Right lobe of liver (tissue), 6 donors: ENCODE results near the gene ITPR1. TPM values are rescaled to one million over a fixed set of nuclear protein-coding genes. Genes with fewer than 3 reads are reported as not detected.

Experiments
- ATAC-seq, 4 donors: fragments of 200-7000 bp; cut with Tn5 transposase; one replicate each; pipeline ENCODE4 v1.9.1; 2020; ENCODE audit warnings: mild to moderate bottlenecking in 4 of 4, moderate library complexity in 4 of 4
- DNase-seq, 3 donors: peaks; one replicate each; pipeline ENCODE4 v3.0.0-alpha.2; 2020
- H3K27ac ChIP-seq, 3 donors: fragments of 200-600 bp; one replicate each; pipeline ENCODE4 v1.8.0; 2022
- H3K27me3 ChIP-seq, 2 donors: fragments of 200-600 bp; one replicate each; pipeline ENCODE4 v1.8.0; 2022
- H3K36me3 ChIP-seq, 4 donors: fragments of 200-600 bp; sonication (generic) in 1 of 4; one replicate each; pipeline versions ENCODE4 v1.5.1 to v1.8.0; 2017 to 2022; ENCODE audit warnings: control low read depth in 1 of 4
- H3K4me1 ChIP-seq, 4 donors: fragments of 200-600 bp; sonication (generic) in 1 of 4; one replicate each; pipeline versions ENCODE4 v1.5.1 to v1.8.0; 2017 to 2022; ENCODE audit warnings: control low read depth in 1 of 4
- H3K4me3 ChIP-seq, 3 donors: fragments of 200-600 bp; one replicate each; pipeline ENCODE4 v1.8.0; 2022
- H3K9me3 ChIP-seq, 4 donors: fragments of 200-600 bp; sonication (generic) in 1 of 4; one replicate each; pipeline versions ENCODE4 v1.5.1 to v1.8.0; 2017 to 2022; ENCODE audit warnings: control low read depth in 1 of 4
- POLR2A ChIP-seq: fragments of 450-650 bp; IDR thresholded peaks from one replicate; pipeline ENCODE4 v1.6.1; 2017; ENCODE audit warnings: antibody characterized with exemption, mild to moderate bottlenecking
- WGBS: methylation state at CpG from one replicate; pipeline ENCODE4 v1.1.6; 2018; ENCODE audit warnings: low coverage, low lambda C conversion rate; ENCODE audit not compliant: insufficient coverage; ENCODE audit errors: missing lambda C conversion rate; 5-methylcytosine and 5-hydroxymethylcytosine counted together
- intact Hi-C, 2 donors: fragments of 100-400 bp; cut with DNase I; formaldehyde crosslinking; loops; one replicate each; pipeline versions ENCODE4 v1.11.2 to v1.14.1; 2022
- total RNA-seq, 6 experiments: library from RNA; depleted of rRNA in 2 of 6; stranded (reverse); fragments of >200 nt in 2 of 6; fragmentation: NEBNext Ultra II Directional in 3 of 6; extraction: Animal tissue kit (Norgen Biotek cat#: 25700) in 3 of 6; gene quantifications; one replicate each; pipeline versions ENCODE4 v1.1.0 to v1.2.4, GENCODE V29; 2016 to 2023
- TF ChIP-seq, protein P1 (sequence below), 4 donors: fragments of 200-600 bp in 3 of 4; fragments of 450-650 bp in 1 of 4; IDR thresholded peaks; one replicate each; pipeline versions ENCODE4 v1.5.1 to v1.8.0; 2016 to 2022; ENCODE audit warnings: antibody characterized with exemption in 4 of 4, mild to moderate bottlenecking in 2 of 4
- donor health status: DM: no; HTN: yes; CAD: no.
- donor health status: DM: no; HTN: no; CAD: no.
- donor health status: DM: no; HTN: no; CAD: no.
- donor health status: DM: no; HTN: yes; CAD: no.
- donor health status: DM: no; HTN: yes; CAD: no.

The ITPR1 gene
- total RNA-seq, 6 experiments from 2014 or later: 6.5 to 16.2 (median 11.5) TPM

GRCh38 chr3:4551794-4552442 lies 58.8 kb downstream of the ITPR1 start:
- Histone ChIP-seq H3K9me3 (no peaks in the 10 kb centered on the region), H3K27me3 (no peaks in the 10 kb centered on the region), H3K4me3 (no peak overlapping the region), H3K4me1 (no peaks in the 10 kb centered on the region), H3K36me3 (no peaks in the 10 kb centered on the region), H3K27ac (no peak overlapping the region)
- intact Hi-C loops: no loop called here
- no peak for TF ChIP-seq POLR2A
- TF ChIP-seq, protein P1, sequence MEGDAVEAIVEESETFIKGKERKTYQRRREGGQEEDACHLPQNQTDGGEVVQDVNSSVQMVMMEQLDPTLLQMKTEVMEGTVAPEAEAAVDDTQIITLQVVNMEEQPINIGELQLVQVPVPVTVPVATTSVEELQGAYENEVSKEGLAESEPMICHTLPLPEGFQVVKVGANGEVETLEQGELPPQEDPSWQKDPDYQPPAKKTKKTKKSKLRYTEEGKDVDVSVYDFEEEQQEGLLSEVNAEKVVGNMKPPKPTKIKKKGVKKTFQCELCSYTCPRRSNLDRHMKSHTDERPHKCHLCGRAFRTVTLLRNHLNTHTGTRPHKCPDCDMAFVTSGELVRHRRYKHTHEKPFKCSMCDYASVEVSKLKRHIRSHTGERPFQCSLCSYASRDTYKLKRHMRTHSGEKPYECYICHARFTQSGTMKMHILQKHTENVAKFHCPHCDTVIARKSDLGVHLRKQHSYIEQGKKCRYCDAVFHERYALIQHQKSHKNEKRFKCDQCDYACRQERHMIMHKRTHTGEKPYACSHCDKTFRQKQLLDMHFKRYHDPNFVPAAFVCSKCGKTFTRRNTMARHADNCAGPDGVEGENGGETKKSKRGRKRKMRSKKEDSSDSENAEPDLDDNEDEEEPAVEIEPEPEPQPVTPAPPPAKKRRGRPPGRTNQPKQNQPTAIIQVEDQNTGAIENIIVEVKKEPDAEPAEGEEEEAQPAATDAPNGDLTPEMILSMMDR (IDR thresholded peaks at IDR 0.05): no peak
- DNase-seq (no peak), ATAC-seq (no peak)
- 74% methylated on average over 3 of the region's 4 CpGs for WGBS

DNA sequence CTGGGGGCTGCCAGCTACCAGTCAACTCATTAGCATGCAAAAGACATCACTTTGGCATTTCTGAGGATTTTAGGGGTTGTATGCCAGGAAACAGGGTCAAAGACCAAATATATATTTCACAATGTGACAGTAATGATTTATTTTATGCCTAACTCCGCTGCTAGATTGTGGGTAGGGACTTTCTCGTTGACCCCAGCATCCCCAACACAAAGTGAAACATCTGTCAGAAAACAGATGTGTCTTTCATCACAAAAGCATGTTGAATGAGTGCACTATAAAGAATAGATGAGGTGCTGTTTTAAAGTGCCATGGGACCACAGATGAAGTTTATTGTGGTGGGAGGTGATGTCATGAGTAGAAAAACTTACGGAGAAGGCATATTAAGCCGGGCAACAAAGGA lies 59.7 kb downstream of the ITPR1 start:
- H3K9me3 ChIP-seq: no peaks in the 10 kb centered on the region
- H3K27ac ChIP-seq: no peak overlapping the region
- H3K27me3 ChIP-seq: no peaks in the 10 kb centered on the region
- ATAC-seq: no peak
- no peak overlapping the region for H3K4me3 ChIP-seq
- intact Hi-C loops: no loop called here
- H3K36me3 ChIP-seq: no peaks in the 10 kb centered on the region
- TF ChIP-seq, protein P1 (IDR thresholded peaks at IDR 0.05): no peak
- TF ChIP-seq POLR2A: no peak
- H3K4me1 ChIP-seq: no peaks in the 10 kb centered on the region
- WGBS: 61% methylated on average over 4 of the region's 4 CpGs
- DNase-seq: no peak

- DNase-seq: no peak
- WGBS: 33% methylated on average over 2 of the region's 2 CpGs
- Histone ChIP-seq H3K9me3 (no peaks in the 10 kb centered on the region), H3K4me3 (no peak overlapping the region), H3K27ac (no peak overlapping the region), H3K36me3 (no peaks in the 10 kb centered on the region), H3K4me1 (peaks cover 0 to 22% (median 10%) of the 10 kb centered on the region in 4 donors), H3K27me3 (no peaks in the 10 kb centered on the region)
- TF ChIP-seq POLR2A: no peak
- TF ChIP-seq, protein P1 (IDR thresholded peaks at IDR 0.05): no peak
- ATAC-seq: peak in 3 of 4 donors; percentile 27 to 52 (median 45)
- intact Hi-C loops: no loop called here
Observed at GRCh38 chr3:4561661-4562060, 68.5 kb downstream of the ITPR1 start.

GRCh38 chr3:4562595-4562994 lies 69.4 kb downstream of the ITPR1 start:
- TF ChIP-seq, protein P1 (IDR thresholded peaks at IDR 0.05): no peak
- TF ChIP-seq POLR2A: no peak
- no peak for ATAC-seq
- no peak overlapping the region for H3K27ac ChIP-seq
- no peak overlapping the region for H3K4me3 ChIP-seq
- H3K4me1 ChIP-seq: peaks cover 0 to 26% (median 12%) of the 10 kb centered on the region in 4 donors
- WGBS: 83% methylated on average over 4 of the region's 4 CpGs
- H3K36me3 ChIP-seq: no peaks in the 10 kb centered on the region
- no peaks in the 10 kb centered on the region for H3K9me3 ChIP-seq
- intact Hi-C loops: no loop called here
- no peaks in the 10 kb centered on the region for H3K27me3 ChIP-seq
- DNase-seq: no peak
